ENCODE measurements around the gene CGB2. TPM values are rescaled to one million over a fixed set of nuclear protein-coding genes. Genes with fewer than 3 reads are reported as not detected.
A peak's percentile ranks its signal among the peaks of the same experiment; 100 is the strongest.

Gene CGB2
- total and polyA plus RNA-seq, 2 of the 4 experiments (the other 2 are of a cell fraction), result not detected

DNA sequence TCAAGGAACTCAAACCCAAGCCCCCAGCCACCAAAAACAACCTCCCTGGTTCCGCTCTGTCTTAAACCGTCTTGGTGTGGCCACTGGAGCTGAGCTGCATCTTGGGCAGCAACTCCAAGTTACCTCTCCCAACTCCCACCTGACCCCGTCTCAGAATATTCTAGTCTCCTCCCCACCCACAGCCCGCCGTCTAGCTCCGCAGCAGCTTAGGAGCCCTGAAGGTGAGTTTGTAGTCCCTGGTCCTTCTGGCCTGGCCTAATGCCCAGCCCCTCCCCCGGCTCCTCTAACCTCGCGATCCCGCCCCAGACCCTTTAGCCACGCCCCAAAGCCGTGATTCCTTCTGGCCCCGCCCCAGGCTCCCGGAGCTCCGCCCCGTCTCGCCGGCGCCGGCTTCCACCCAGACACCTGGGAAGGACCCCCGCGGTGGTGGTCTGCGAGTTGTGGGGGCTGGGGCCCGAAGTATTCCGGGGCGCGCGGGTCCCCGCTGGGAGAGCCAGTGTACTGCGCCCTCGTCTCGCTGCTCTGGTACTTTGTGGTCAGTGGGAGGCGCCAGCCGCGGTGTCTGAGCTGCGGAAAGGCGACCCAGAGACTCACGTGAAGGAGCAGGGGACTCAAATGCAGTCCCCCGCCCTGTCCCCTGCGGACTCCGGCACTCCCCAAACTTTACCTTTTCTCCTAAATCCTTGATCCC is 12.3 kb upstream of the CGB2 start:
- TF ChIP-seq, protein P1, sequence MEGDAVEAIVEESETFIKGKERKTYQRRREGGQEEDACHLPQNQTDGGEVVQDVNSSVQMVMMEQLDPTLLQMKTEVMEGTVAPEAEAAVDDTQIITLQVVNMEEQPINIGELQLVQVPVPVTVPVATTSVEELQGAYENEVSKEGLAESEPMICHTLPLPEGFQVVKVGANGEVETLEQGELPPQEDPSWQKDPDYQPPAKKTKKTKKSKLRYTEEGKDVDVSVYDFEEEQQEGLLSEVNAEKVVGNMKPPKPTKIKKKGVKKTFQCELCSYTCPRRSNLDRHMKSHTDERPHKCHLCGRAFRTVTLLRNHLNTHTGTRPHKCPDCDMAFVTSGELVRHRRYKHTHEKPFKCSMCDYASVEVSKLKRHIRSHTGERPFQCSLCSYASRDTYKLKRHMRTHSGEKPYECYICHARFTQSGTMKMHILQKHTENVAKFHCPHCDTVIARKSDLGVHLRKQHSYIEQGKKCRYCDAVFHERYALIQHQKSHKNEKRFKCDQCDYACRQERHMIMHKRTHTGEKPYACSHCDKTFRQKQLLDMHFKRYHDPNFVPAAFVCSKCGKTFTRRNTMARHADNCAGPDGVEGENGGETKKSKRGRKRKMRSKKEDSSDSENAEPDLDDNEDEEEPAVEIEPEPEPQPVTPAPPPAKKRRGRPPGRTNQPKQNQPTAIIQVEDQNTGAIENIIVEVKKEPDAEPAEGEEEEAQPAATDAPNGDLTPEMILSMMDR (conservative IDR thresholded peaks at IDR 0.05; ENCODE audit: low read depth, low read length), result peak; percentile 27
- TF ChIP-seq, protein P2, sequence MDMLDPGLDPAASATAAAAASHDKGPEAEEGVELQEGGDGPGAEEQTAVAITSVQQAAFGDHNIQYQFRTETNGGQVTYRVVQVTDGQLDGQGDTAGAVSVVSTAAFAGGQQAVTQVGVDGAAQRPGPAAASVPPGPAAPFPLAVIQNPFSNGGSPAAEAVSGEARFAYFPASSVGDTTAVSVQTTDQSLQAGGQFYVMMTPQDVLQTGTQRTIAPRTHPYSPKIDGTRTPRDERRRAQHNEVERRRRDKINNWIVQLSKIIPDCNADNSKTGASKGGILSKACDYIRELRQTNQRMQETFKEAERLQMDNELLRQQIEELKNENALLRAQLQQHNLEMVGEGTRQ (IDR thresholded peaks at IDR 0.05; ENCODE audit: low read depth, low read length), result no peak
- H3K9me1 ChIP-seq (ENCODE audit: insufficient read depth, low read length), result 0 out of 2 replicates have a peak, but pooled peaks cover 3% of the 10 kb centered on the region
- H3K23ac ChIP-seq (ENCODE audit: low read depth, low read length), result no peak overlapping the region
- peak overlapping the region; percentile 94 for H2AK9ac ChIP-seq (replicated peaks; ENCODE audit: low read depth, low read length, poor library complexity)
- ChIA-PET CTCF (interaction anchor here (1.6 kb wide), 1 partner anchor 20 kb away, joined by 3 read pairs; no protein-coding TSS in a partner anchor), POLR2A (ENCODE audit: unreplicated experiment) (no interaction called here)
- no peak overlapping the region for H3K27ac ChIP-seq (ENCODE audit: insufficient read depth, low read length)
- H3K36me3 ChIP-seq (ENCODE audit: control insufficient read depth, insufficient read depth, low read length), result peaks cover 17% of the 10 kb centered on the region
- no peak overlapping the region for H3K4ac ChIP-seq (ENCODE audit: low read depth, low read length)
- DNase-seq, result peak; percentile 17
- no peak overlapping the region for H3K18ac ChIP-seq (ENCODE audit: low read depth, low read length)
- H2BK5ac ChIP-seq (ENCODE audit: low read depth, low read length, poor library complexity, severe bottlenecking), result no peak overlapping the region
- no peak overlapping the region; the same call in 1 of the 2 replicates for H4K5ac ChIP-seq (ENCODE audit: low read depth, low read length)
- peak overlapping the region; percentile 51 for H3K4me3 ChIP-seq (ENCODE audit: insufficient read depth, low read depth, low read length)
- intact Hi-C loops (cut with micrococcal nuclease) (no loop called here), in situ Hi-C loops (cut with MboI; ENCODE audit: low sequenced_read_pairs) (no loop called here), dilution Hi-C loops (cut with HindIII; ENCODE audit: low sequenced_read_pairs, unreplicated experiment) (no loop called here)
- H4K91ac ChIP-seq (ENCODE audit: insufficient read depth, low read depth, low read length), result peak overlapping the region; percentile 37; the same call in 1 of the 2 replicates
- H3K4me1 ChIP-seq (ENCODE audit: control insufficient read depth, insufficient read depth, low read length), result peaks cover 5% of the 10 kb centered on the region; the same call in 1 of the 2 replicates
- no peaks in the 10 kb centered on the region for H4K20me1 ChIP-seq (ENCODE audit: insufficient read depth, low read length)
- H2AFZ ChIP-seq (replicated peaks; ENCODE audit: low read length, poor library complexity), result peak overlapping the region; percentile 82
- H3K79me1 ChIP-seq (ENCODE audit: low read depth in 1 of 2, low read length in 2 of 2), result no peaks in the 10 kb centered on the region; a peak in 1 of 4 replicates
- H3K27me3 ChIP-seq (ENCODE audit: control insufficient read depth, insufficient read depth, low read length), result peaks cover 2% of the 10 kb centered on the region; the same call in 1 of the 2 replicates
- 0 out of 2 replicates have a peak overlapping the region, but pooled peaks have one; percentile 15 for H2BK120ac ChIP-seq (ENCODE audit: low read depth, low read length)
- no peak overlapping the region for H2BK20ac ChIP-seq (ENCODE audit: low read depth, low read length)
- peak overlapping the region; percentile 59 for H3K4me2 ChIP-seq (ENCODE audit: low read depth, low read length)
- no peak overlapping the region for H3K56ac ChIP-seq (ENCODE audit: extremely low read depth, insufficient read depth, low read length)
- H4K8ac ChIP-seq (ENCODE audit: low read depth in 2 of 2, low read length in 2 of 2), result peak overlapping the region in 1 of 2 experiments; percentile 55; a peak in 1 of 4 replicates
- H2BK15ac ChIP-seq (ENCODE audit: low read depth, low read length), result no peak overlapping the region
- WGBS, 2 experiments (ENCODE audit: extremely low coverage in 2 of 2, insufficient read length in 1 of 2), result 21% methylated on average over 17 of the region's 41 CpGs; no CpG with 5 or more reads in 1 of the 2 experiments
- no peak overlapping the region for H3K9ac ChIP-seq (ENCODE audit: low read depth, low read length)
- no peaks in the 10 kb centered on the region for H3K9me3 ChIP-seq (ENCODE audit: control insufficient read depth, insufficient read depth, low read length)
- peak; percentile 30 for ATAC-seq (ENCODE audit: low read depth)
- H2AK5ac ChIP-seq (ENCODE audit: low read depth, low read length), result no peak overlapping the region
- BruUV-seq (replicated peaks), result no TSS peak
- no peak overlapping the region for H3K14ac ChIP-seq (replicated peaks; ENCODE audit: low read depth, low read length)

All from IMR-90 (cell line).